NCI-H2227 treated with DMSO at 0.1 percent for 48 hours (cell line): ENCODE data around the gene STAT2.

Source experiments
- DNase-seq: peaks from one replicate; lab custom pipeline; 2025; lab: John Stamatoyannopoulos, UW

STAT2 gene

DNA sequence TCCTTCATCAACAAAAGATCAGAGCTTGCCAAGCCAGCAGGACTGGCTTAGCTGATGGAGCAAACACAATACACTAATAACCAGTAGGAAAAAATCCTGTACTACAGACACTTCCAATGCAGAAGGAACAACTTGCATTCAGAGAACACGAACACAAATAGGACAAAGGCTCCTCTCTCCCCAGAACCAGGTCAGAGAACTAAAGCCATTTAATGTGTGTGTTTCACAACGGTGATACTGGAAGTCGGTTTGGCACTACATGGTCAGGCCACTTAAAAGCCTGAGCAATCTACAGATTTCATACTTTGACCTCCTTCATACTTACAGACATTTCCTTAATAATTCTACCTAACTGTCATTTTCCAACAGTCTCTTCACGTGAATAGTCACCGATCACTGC lies 66.1 kb downstream of the STAT2 start:
- DNase-seq = no peak
